Adrenal gland (tissue), 5 donors: Measurements from ENCODE around the gene SPTLC1.

Experiments used
- CTCF ChIP-seq, 6 experiments: fragments of 450-650 bp in 4 of 6; fragments of 200-600 bp in 2 of 6; sonication (generic) in 1 of 6; IDR thresholded peaks; 1 replicate in 5 of 6; 2 replicates in 1 of 6; pipeline versions ENCODE4 v1.5.1 to v1.8.0; 2016 to 2021; ENCODE audit warnings: antibody characterized with exemption in 6 of 6, mild to moderate bottlenecking in 2 of 6, moderate library complexity in 1 of 6
- POLR2A ChIP-seq, 2 donors: fragments of 450-650 bp; IDR thresholded peaks; one replicate each; pipeline ENCODE4 v1.6.1; 2017; ENCODE audit warnings: antibody characterized with exemption in 2 of 2, mild to moderate bottlenecking in 2 of 2, moderate library complexity in 1 of 2
- donor health status: DM: no; HTN: no; CAD: no.

GRCh38 chr9:92138157-92138959, 23.1 kb upstream of the SPTLC1 start:
- TF ChIP-seq CTCF (IDR thresholded peaks at IDR 0.05) = peak; percentile 71 to 91 (median 77)
- TF ChIP-seq POLR2A (IDR thresholded peaks at IDR 0.05) = no peak
